Small intestine (tissue), 7 donors: ENCODE measurements around the gene KCNQ1OT1. TPM values are rescaled to one million over a fixed set of nuclear protein-coding genes. Genes with fewer than 3 reads are reported as not detected.

Experiments
- DNase-seq, 2 donors: peaks; one replicate each; pipeline versions ENCODE4 v3.0.0 to v3.0.0-alpha.2; 2013
- FAIRE-seq: peaks from 2 replicates; lab custom pipeline; 2012; peaks lifted over from hg19 to GRCh38; lab: Jason Lieb, UNC
- H3K27ac ChIP-seq, 3 donors: one replicate each; pipeline ENCODE4 v1.5.1; 2013; ENCODE audit warnings: low read length in 2 of 3, mild to moderate bottlenecking in 2 of 3, control low read depth in 1 of 3, inconsistent platforms in 1 of 3, low read depth in 1 of 3, moderate library complexity in 1 of 3
- H3K27me3 ChIP-seq, 3 donors: one replicate each; pipeline ENCODE4 v1.6.1; 2013; ENCODE audit warnings: low read length in 3 of 3, inconsistent platforms in 1 of 3; ENCODE audit not compliant: control insufficient read depth in 3 of 3, insufficient read depth in 3 of 3
- H3K36me3 ChIP-seq, 3 donors: one replicate each; pipeline ENCODE4 v1.6.1; 2013; ENCODE audit warnings: low read length in 3 of 3, inconsistent platforms in 1 of 3, low read depth in 1 of 3, mild to moderate bottlenecking in 1 of 3, moderate library complexity in 1 of 3; ENCODE audit not compliant: control insufficient read depth in 3 of 3, insufficient read depth in 2 of 3
- H3K4me1 ChIP-seq, 3 donors: one replicate each; pipeline ENCODE4 v1.6.1; 2013; ENCODE audit warnings: low read length in 2 of 3, inconsistent platforms in 1 of 3, low read depth in 1 of 3, mild to moderate bottlenecking in 1 of 3, moderate library complexity in 1 of 3; ENCODE audit not compliant: control insufficient read depth in 3 of 3, insufficient read depth in 2 of 3
- H3K4me3 ChIP-seq, 3 donors: one replicate each; pipeline ENCODE4 v1.5.1; 2013; ENCODE audit warnings: low read length in 3 of 3, control low read depth in 1 of 3, inconsistent platforms in 1 of 3, low read depth in 1 of 3, mild to moderate bottlenecking in 1 of 3, moderate library complexity in 1 of 3
- H3K9me3 ChIP-seq, 2 donors: one replicate each; pipeline ENCODE4 v1.6.1; 2013; ENCODE audit warnings: low read depth in 1 of 2, low read length in 1 of 2; ENCODE audit not compliant: control insufficient read depth in 2 of 2, insufficient read depth in 1 of 2
- WGBS, 3 donors: extraction: QIAGEN DNeasy Blood & Tissue Kit; methylation state at CpG; one replicate each; pipeline ENCODE4 v1.1.7; 2013; 5-methylcytosine and 5-hydroxymethylcytosine counted together
- polyA plus RNA-seq, 4 donors: library from polyadenylated mRNA; stranded (reverse) in 3 of 4; unstranded in 1 of 4; fragments of 200-250 nt in 3 of 4; fragments of 120-200 nt in 1 of 4; gene quantifications; one replicate each; pipeline versions ENCODE4 v1.2.1 to v1.2.3, GENCODE V29; 2013
- donor health status: healthy with polysubstance abuse.
- donor health status: control.
- donor health status: control.
- donor health status: Bipolar disorder and iron deficiency.
- donor health status: healthy.

The KCNQ1OT1 gene
- polyA plus RNA-seq, 4 donors, result under 0.01 to 2.3 (median 0.11) TPM

DNA sequence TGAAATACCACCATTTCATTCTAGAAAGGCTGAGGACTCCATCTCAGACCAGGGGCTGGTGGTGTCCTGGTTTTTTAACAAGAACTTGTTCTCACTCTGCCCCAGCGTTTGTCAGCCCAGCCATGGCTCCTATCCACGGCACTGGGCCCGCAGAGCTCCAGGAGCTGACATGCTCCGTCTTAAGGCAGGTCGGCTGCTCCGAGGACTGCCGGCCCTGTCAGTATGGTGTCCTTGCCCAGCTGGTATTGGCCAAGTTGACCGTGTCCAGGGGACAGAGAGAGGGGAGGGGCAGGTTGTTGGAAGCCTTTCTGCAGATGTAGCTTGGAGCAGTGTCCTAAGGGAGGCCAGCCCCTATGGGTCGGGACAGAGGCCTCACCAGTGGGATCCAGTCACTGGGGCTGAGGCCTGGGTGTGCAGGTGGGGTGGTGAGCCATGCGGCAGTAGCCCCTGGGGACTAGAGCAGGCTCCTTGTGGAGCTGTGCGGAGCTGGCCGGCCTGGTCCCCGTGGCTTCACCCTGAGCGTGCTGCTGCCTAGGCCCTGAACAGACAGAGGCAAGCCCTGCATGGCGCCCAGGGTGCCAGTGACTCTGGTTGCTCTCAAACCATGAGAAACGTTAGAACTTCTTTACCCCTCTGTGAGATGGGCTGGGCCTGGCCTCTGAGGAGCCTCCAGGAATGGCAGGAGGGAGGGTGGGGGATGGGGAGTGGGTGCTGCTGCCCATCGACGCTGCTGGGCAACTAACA, 39.9 kb upstream of the KCNQ1OT1 start:
- H3K4me3 ChIP-seq, result no peak overlapping the region
- peaks cover 0 to 8% (median 0%) of the 10 kb centered on the region in 3 donors for H3K36me3 ChIP-seq
- no peaks in the 10 kb centered on the region for H3K27me3 ChIP-seq
- 78 to 86% (median 83%) methylated on average over 18 of the region's 18 CpGs for WGBS, 3 donors
- H3K27ac ChIP-seq, result no peak overlapping the region
- FAIRE-seq, result no peak
- no peak for DNase-seq
- H3K9me3 ChIP-seq, result peaks cover 0 to 7% of the 10 kb centered on the region in 2 donors
- H3K4me1 ChIP-seq, result peaks cover 2 to 83% (median 7%) of the 10 kb centered on the region in 3 donors

DNA sequence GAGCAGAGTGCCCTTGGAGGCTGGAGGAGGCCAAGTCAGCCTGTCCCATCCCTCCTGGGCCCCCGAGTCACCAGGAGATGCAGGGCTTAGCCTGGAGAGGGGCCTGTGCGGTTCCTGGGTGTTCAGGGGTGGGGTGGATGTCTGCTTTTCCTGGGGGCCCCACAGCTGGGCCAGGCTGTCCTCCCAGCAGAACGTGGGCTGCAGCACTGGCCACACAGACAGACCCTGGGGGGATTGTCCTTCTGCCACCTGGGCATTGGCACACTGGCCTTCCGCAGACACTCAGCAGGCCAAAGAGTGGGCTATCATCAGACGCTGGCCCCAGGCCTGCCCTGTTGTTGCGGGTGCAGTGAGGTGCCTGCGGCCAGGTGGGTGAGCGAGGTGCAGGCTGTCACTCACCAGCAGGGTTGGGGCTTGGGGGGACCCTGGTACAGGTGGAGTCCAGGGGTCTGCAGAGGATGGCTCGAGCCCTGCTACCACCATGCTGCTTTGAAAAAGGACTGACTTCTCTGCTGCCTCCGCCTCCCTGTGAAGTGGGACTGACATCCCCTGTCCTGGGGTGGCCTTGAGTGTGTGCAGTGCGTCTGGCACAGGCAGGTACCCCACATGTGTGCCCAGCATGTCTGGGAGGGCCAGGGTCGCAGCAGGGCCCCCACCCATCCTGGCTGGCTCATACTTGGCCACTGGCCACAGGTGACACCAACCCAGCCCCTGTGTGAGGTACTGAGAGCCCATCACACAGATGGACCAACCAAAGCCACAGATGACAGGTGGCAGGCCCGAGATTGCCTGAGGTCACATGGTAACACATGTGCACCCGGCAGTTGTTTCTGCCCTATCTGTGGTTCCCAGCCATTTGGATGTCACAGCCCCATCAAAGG, 39.0 kb upstream of the KCNQ1OT1 start:
- 79 to 88% (median 83%) methylated on average over 13 to 14 of the region's 14 CpGs for WGBS, 3 donors
- H3K36me3 ChIP-seq, result peaks cover 0 to 7% (median 0%) of the 10 kb centered on the region in 3 donors
- DNase-seq, result no peak
- H3K4me1 ChIP-seq, result peaks cover 2 to 83% (median 7%) of the 10 kb centered on the region in 3 donors
- no peak for FAIRE-seq
- peak overlapping the region in 1 of 3 donors; percentile 38 for H3K27ac ChIP-seq
- H3K4me3 ChIP-seq, result no peak overlapping the region
- peaks cover 0 to 7% of the 10 kb centered on the region in 2 donors for H3K9me3 ChIP-seq
- no peaks in the 10 kb centered on the region for H3K27me3 ChIP-seq

DNA sequence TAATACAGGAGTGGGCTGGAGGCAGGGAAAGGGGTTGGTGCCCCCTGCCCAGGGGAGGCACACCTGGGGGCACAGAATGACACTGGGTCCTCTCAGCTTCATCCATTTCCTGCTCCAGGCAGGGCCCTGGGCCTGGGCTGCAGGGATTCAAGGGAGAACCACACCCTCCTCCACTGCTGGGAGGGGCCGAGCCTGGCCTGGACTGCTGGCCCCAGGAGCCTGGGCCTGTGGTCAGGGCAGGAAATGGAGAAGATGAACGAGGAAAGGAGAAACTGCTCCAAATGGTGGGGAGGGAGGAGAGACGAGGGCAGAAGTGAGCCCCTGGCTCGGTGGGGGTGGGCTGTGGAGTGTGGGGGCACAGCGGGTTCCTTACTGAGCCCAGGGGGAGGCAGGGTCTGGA, 38.1 kb upstream of the KCNQ1OT1 start:
- peak; percentile 67 to 75 for DNase-seq
- H3K36me3 ChIP-seq, result peaks cover 0 to 4% (median 0%) of the 10 kb centered on the region in 3 donors
- peaks cover 2 to 78% (median 7%) of the 10 kb centered on the region in 3 donors for H3K4me1 ChIP-seq
- H3K9me3 ChIP-seq, result peaks cover 0 to 7% of the 10 kb centered on the region in 2 donors
- FAIRE-seq, result no peak
- H3K4me3 ChIP-seq, result no peak overlapping the region
- WGBS, 3 donors, result 42 to 60% (median 51%) methylated on average over 5 of the region's 5 CpGs
- peak overlapping the region in 1 of 3 donors; percentile 50 for H3K27ac ChIP-seq
- H3K27me3 ChIP-seq, result no peaks in the 10 kb centered on the region

- Histone ChIP-seq H3K4me3 (no peak overlapping the region), H3K9me3 (peaks cover 0 to 7% of the 10 kb centered on the region in 2 donors), H3K27ac (peak overlapping the region in 1 of 3 donors; percentile 44), H3K27me3 (no peaks in the 10 kb centered on the region), H3K4me1 (peaks cover 2 to 77% (median 7%) of the 10 kb centered on the region in 3 donors), H3K36me3 (peaks cover 0 to 4% (median 0%) of the 10 kb centered on the region in 3 donors)
- DNase-seq (no peak), FAIRE-seq (no peak)
- WGBS, 3 donors, result 23 to 71% (median 29%) methylated on average over 7 of the region's 7 CpGs
These were observed 37.4 kb upstream of the KCNQ1OT1 start for GRCh38 chr11:2737226-2737590.

DNA sequence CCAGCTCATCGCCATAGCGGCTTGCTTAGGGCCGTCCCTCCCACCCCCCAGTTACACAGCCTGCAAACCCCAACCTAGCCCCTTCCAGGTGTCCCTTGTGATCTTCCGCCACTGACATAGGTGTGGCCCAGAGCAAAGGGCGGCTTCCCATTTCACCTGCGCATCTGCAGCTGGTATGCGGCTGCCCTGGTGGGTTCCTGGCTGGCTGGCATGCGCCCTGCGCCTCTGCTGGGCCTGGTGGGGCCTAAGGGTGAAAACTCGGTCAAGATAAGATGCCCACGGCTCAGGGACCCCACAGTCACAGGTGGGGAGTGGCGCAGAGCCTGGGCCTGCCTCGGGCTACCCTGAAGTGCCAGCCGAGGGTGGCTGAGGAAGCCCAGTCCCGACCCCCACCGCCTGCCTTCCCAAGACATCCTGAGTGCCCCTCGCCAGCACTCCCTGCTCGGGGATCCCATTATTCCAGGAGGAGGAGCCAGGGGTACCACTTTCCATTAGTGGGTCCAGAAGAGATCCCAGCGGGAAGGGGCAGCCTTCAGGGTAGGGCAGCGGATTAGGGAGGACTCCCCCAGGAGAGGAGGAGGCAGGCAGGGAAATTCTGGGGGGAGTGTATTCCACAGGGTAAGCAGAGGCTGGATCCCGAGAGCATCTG, 36.9 kb upstream of the KCNQ1OT1 start:
- peaks cover 2 to 76% (median 7%) of the 10 kb centered on the region in 3 donors for H3K4me1 ChIP-seq
- no peaks in the 10 kb centered on the region for H3K27me3 ChIP-seq
- H3K4me3 ChIP-seq, result no peak overlapping the region
- WGBS, 3 donors, result 22 to 72% (median 55%) methylated on average over 21 of the region's 21 CpGs
- FAIRE-seq (no peak), DNase-seq (peak; percentile 64 to 74)
- peaks cover 0 to 4% (median 0%) of the 10 kb centered on the region in 3 donors for H3K36me3 ChIP-seq
- H3K9me3 ChIP-seq, result peaks cover 0 to 7% of the 10 kb centered on the region in 2 donors
- H3K27ac ChIP-seq, result peak overlapping the region in 2 of 3 donors; percentile 18 to 44

DNA sequence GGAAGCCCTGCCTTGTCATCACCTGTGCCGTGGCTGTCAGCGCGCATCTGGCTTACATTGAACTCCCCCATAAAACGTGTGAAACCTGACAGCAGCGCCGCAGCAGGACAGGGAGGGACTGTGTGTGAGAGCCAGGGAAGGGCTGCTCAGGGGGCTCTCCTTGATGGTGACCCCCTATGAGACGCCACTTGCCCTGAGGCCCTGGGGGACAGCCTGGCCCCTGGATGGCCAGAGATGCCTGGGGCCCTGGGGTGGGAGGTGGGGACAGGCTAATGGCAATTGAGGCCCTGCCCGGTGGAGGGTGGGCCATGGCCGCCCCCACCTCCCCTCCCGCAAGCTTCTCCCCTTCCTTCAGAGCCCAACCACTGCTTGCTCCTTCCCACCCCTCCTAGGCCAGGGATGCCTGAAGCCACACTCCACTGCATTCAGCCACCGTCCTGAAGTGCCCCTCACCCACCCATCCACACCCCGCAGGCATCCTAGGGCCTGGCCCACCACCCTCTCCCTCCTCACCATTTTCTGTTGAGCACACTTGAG, 35.3 kb upstream of the KCNQ1OT1 start:
- peaks cover 2 to 76% (median 7%) of the 10 kb centered on the region in 3 donors for H3K4me1 ChIP-seq
- DNase-seq (no peak), FAIRE-seq (no peak)
- H3K27ac ChIP-seq, result no peak overlapping the region
- 88 to 92% (median 89%) methylated on average over 11 to 12 of the region's 12 CpGs for WGBS, 3 donors
- peaks cover 0 to 7% (median 0%) of the 10 kb centered on the region in 3 donors for H3K36me3 ChIP-seq
- no peak overlapping the region for H3K4me3 ChIP-seq
- H3K27me3 ChIP-seq, result no peaks in the 10 kb centered on the region
- H3K9me3 ChIP-seq, result peaks cover 0 to 3% of the 10 kb centered on the region in 2 donors

- DNase-seq (no peak), FAIRE-seq (no peak)
- peaks cover 2 to 76% (median 7%) of the 10 kb centered on the region in 3 donors for H3K4me1 ChIP-seq
- H3K4me3 ChIP-seq, result no peak overlapping the region
- H3K9me3 ChIP-seq, result peaks cover 0 to 3% of the 10 kb centered on the region in 2 donors
- no peaks in the 10 kb centered on the region for H3K27me3 ChIP-seq
- no peak overlapping the region for H3K27ac ChIP-seq
- peaks cover 0 to 7% (median 0%) of the 10 kb centered on the region in 3 donors for H3K36me3 ChIP-seq
- WGBS, 3 donors, result 83 to 86% (median 85%) methylated on average over 32 of the region's 32 CpGs
These were observed 34.6 kb upstream of the KCNQ1OT1 start for GRCh38 chr11:2734181-2735052.
